ENCODE results near the gene LMOD1. TPM values are rescaled to one million over a fixed set of nuclear protein-coding genes. Genes with fewer than 3 reads are reported as not detected.
A peak's percentile ranks its signal among the peaks of the same experiment; 100 is the strongest.

The LMOD1 gene
- total and polyA plus RNA-seq, 2 of the 8 experiments (the other 6 are each of a cell fraction or from before 2014, with no cell fraction given), result 0.77 to 1.4 TPM

GRCh38 chr1:201942129-201942495 is 4.2 kb downstream of the LMOD1 start:
- no peak overlapping the region; the same call in 1 of the 2 replicates for H3K27ac ChIP-seq (ENCODE audit: low read depth, low read length)
- no peak for DNase-seq (ENCODE audit: low read depth in 1 of 2, low spot score in 2 of 2)
- H3K18ac ChIP-seq (ENCODE audit: extremely low read depth, low read length), result peak overlapping the region; percentile 56; the same call in 1 of the 2 replicates
- no peak overlapping the region for H3K9ac ChIP-seq (replicated peaks in 1 of 4; ENCODE audit: extremely low read depth in 1 of 4, low read depth in 3 of 4, low read length in 3 of 4)
- no peak overlapping the region for H4K8ac ChIP-seq (ENCODE audit: extremely low read depth, insufficient read depth, low read length)
- no peaks in the 10 kb centered on the region for H4K20me1 ChIP-seq (replicated peaks in 1 of 2; ENCODE audit: control insufficient read depth in 1 of 2, insufficient read depth in 2 of 2, low read length in 2 of 2)
- no peaks in the 10 kb centered on the region; a peak in 1 of 8 replicates for H3K36me3 ChIP-seq (ENCODE audit: control insufficient read depth in 2 of 4, insufficient read depth in 4 of 4, low read length in 3 of 4)
- H3K27me3 ChIP-seq (replicated peaks in 1 of 4; ENCODE audit: control insufficient read depth in 3 of 4, extremely low read depth in 1 of 4, insufficient read depth in 3 of 4, low read length in 3 of 4), result peaks cover 0 to 6% (median 6%) of the 10 kb centered on the region in 4 experiments; a peak in 6 of 7 replicates
- H2BK15ac ChIP-seq (ENCODE audit: low read length), result peak overlapping the region; percentile 78; the same call in 1 of the 2 replicates
- H3K4me2 ChIP-seq (ENCODE audit: insufficient read depth in 1 of 2, low read depth in 2 of 2, low read length in 2 of 2), result peak overlapping the region; percentile 71 to 74
- WGBS, 2 experiments (ENCODE audit: extremely low coverage in 1 of 2, insufficient coverage in 1 of 2, insufficient read length in 1 of 2, insufficient replicate concordance in 2 of 2, low coverage in 1 of 2, low lambda C conversion rate in 2 of 2, missing lambda C conversion rate in 1 of 2), result 90% methylated on average over 1 of the region's 1 CpG; no CpG with 5 or more reads in 1 of the 2 experiments
- H3K14ac ChIP-seq (ENCODE audit: insufficient read length), result no peak overlapping the region
- H3K23ac ChIP-seq (ENCODE audit: insufficient read length), result no peak overlapping the region
- no peaks in the 10 kb centered on the region for H3K79me2 ChIP-seq (ENCODE audit: control insufficient read depth in 1 of 2, insufficient read depth in 2 of 2, low read length in 2 of 2)
- no peaks in the 10 kb centered on the region for H3K9me3 ChIP-seq (ENCODE audit: insufficient read depth in 2 of 2, low read depth in 1 of 2, low read length in 1 of 2)
- H2BK20ac ChIP-seq (ENCODE audit: low read length), result no peak overlapping the region
- no peak overlapping the region for H3K56ac ChIP-seq (replicated peaks; ENCODE audit: insufficient read length, low read depth, low read length)
- TF ChIP-seq CHD2 (IDR thresholded peaks at IDR 0.05; ENCODE audit: low read length), result no peak
- peak; percentile 15 for TF ChIP-seq ASH2L (IDR thresholded peaks at IDR 0.05; ENCODE audit: low read length)
- no peak for TF ChIP-seq SP1 (IDR thresholded peaks at IDR 0.05; ENCODE audit: low read depth, low read length)
- TF ChIP-seq KDM1A (IDR thresholded peaks at IDR 0.05; ENCODE audit: borderline replicate concordance, low read length), result peak; percentile 59; the same call in 1 of the 2 replicates
- peak in 1 of 2 experiments; percentile 39; a peak in 1 of 4 replicates for TF ChIP-seq HDAC2 (IDR thresholded peaks at IDR 0.05; ENCODE audit: borderline replicate concordance in 1 of 2, low read depth in 2 of 2, low read length in 2 of 2)
- no peak for TF ChIP-seq NRF1 (IDR thresholded peaks at IDR 0.05; ENCODE audit: low read depth, low read length)
- no peak for TF ChIP-seq RAD21 (IDR thresholded peaks at IDR 0.05 in 1 of 2, conservative IDR thresholded peaks at IDR 0.05 in 1 of 2; ENCODE audit: low read depth in 2 of 2, low read length in 2 of 2)
- TF ChIP-seq POLR2A (IDR thresholded peaks at IDR 0.05; ENCODE audit: control extremely low read depth in 1 of 2, low read depth in 2 of 2, low read length in 2 of 2), result no peak
- TF ChIP-seq ATF2 (IDR thresholded peaks at IDR 0.05; ENCODE audit: low read length), result 0 out of 2 replicates have a peak, but pooled peaks have one; percentile 52
- no peak for TF ChIP-seq KDM5A (IDR thresholded peaks at IDR 0.05; ENCODE audit: low read length)
- no peak for TF ChIP-seq NANOG (IDR thresholded peaks at IDR 0.05; ENCODE audit: insufficient read depth, low read depth, low read length, poor library complexity, severe bottlenecking)
- peak overlapping the region; percentile 79 for H4K5ac ChIP-seq (ENCODE audit: insufficient read length, low read depth, low read length)
- peak overlapping the region; percentile 4 for H4K91ac ChIP-seq (replicated peaks; ENCODE audit: insufficient read length, low read length)
- peak overlapping the region; percentile 79 for H2AFZ ChIP-seq (ENCODE audit: low read length)
- no peaks in the 10 kb centered on the region for H3K79me1 ChIP-seq (ENCODE audit: low read depth, low read length)
- peak overlapping the region; percentile 88 for H2BK12ac ChIP-seq (ENCODE audit: low read depth, low read length)
- FAIRE-seq, result no peak
- H2BK5ac ChIP-seq (ENCODE audit: low read depth, low read length), result peak overlapping the region; percentile 98
- H3K4me3 ChIP-seq (ENCODE audit: extremely low read depth in 1 of 4, insufficient read depth in 2 of 4, low read depth in 3 of 4, low read length in 4 of 4), result peak overlapping the region in 3 of 4 experiments; percentile 6 to 53 (median 7); a peak in 2 of 8 replicates
- peak overlapping the region; percentile 91; the same call in 1 of the 2 replicates for H2AK5ac ChIP-seq (ENCODE audit: low read depth, low read length)
- no peak overlapping the region for H2BK120ac ChIP-seq (replicated peaks; ENCODE audit: low read depth, low read length)
- peak overlapping the region; percentile 20 for H3K4ac ChIP-seq (replicated peaks; ENCODE audit: insufficient read length, low read depth, low read length)
- H3K4me1 ChIP-seq (replicated peaks in 1 of 4; ENCODE audit: control insufficient read depth in 3 of 4, insufficient read depth in 4 of 4, low read length in 3 of 4), result peaks cover 7 to 19% (median 10%) of the 10 kb centered on the region in 4 experiments
- ChIA-PET CTCF (ENCODE audit: partially characterized antibody) (interaction anchor here (0.6 to 8.4 kb wide), 5 partner anchors 9 to 176 kb away, joined by 3 to 145 read pairs (median 7); no protein-coding TSS in a partner anchor), POLR2A (ENCODE audit: partially characterized antibody) (interaction anchor here (0.6 to 2.0 kb wide), 12 partner anchors 10 to 61 kb away, joined by 3 to 15 read pairs (median 4); partner anchors contain the start of gene TIMM17A)
- peaks cover 8% of the 10 kb centered on the region for H3K23me2 ChIP-seq (ENCODE audit: low read depth, low read length)
